H1 (cell line): ENCODE results near the gene OR2AE1. TPM values are rescaled to one million over a fixed set of nuclear protein-coding genes. Genes with fewer than 3 reads are reported as not detected.

Experiments
- RAD21 ChIP-seq, 2 experiments: IDR thresholded peaks in 1 of 2; conservative IDR thresholded peaks in 1 of 2; 2 replicates each; pipeline ENCODE4 v1.6.1; 2011; ENCODE audit warnings: low read depth in 2 of 2, low read length in 2 of 2, improper control_type of control experiment in 1 of 2, inconsistent platforms in 1 of 2, mild to moderate bottlenecking in 1 of 2, moderate library complexity in 1 of 2
- RBBP5 ChIP-seq: IDR thresholded peaks from 2 replicates; pipeline ENCODE4 v1.7.1; 2012; ENCODE audit warnings: low read depth, mild to moderate bottlenecking, inconsistent platforms, low read length, moderate library complexity, borderline replicate concordance
- SIX5 ChIP-seq: IDR thresholded peaks from 2 replicates; pipeline ENCODE4 v1.6.1; 2011; ENCODE audit warnings: mild to moderate bottlenecking, low read depth, low read length
- SRF ChIP-seq: IDR thresholded peaks from 2 replicates; pipeline ENCODE4 v1.6.1; 2011; ENCODE audit warnings: mild to moderate bottlenecking, low read depth, low read length, moderate library complexity
- polyA plus RNA-seq, 7 experiments: library from polyadenylated mRNA; depleted of rRNA in 3 of 7; stranded (reverse) in 5 of 7; unstranded in 2 of 7; fragments of >200 nt in 5 of 7; fragments of 200-250 nt in 2 of 7; gene quantifications; 1 replicate in 5 of 7; 2 replicates in 1 of 7; 4 replicates in 1 of 7; pipeline versions ENCODE4 v1.2.1 to v1.2.3, GENCODE V29; 2011 to 2013; ENCODE audit warnings: missing spikeins in 2 of 7, mixed read lengths in 2 of 7
- total RNA-seq: library from RNA; stranded (reverse); fragmentation: NEBNext Ultra II Directional; extraction: Animal tissue kit (Norgen Biotek cat#: 25700); gene quantifications from 2 replicates; pipeline ENCODE4 v1.2.1, GENCODE V29; 2021

OR2AE1 gene
- total and polyA plus RNA-seq, 2 of the 8 experiments (the other 6 are each of a cell fraction or from before 2014, with no cell fraction given) = not detected

GRCh38 chr7:99842926-99843325, 33.9 kb downstream of the OR2AE1 start (continued):
- TF ChIP-seq SIX5 = no peak
- TF ChIP-seq SRF = no peak
- TF ChIP-seq RAD21 (IDR thresholded peaks at IDR 0.05 in 1 of 2, conservative IDR thresholded peaks at IDR 0.05 in 1 of 2; ENCODE audit: low read depth in 2 of 2, low read length in 2 of 2) = no peak
- TF ChIP-seq RBBP5 = no peak
- TF ChIP-seq, all 59 proteins: peak for 0
